ENCODE results near the gene KAT14. TPM values are rescaled to one million over a fixed set of nuclear protein-coding genes. Genes with fewer than 3 reads are reported as not detected.
"Not testable (repeated sequence)": the region's sequence is repeated elsewhere in the genome, so short reads cannot be mapped to it uniquely, and the experiment has no call there.

Gene KAT14
- total and polyA plus RNA-seq, 7 donors: 7.6 to 21.7 (median 12.6) TPM

DNA sequence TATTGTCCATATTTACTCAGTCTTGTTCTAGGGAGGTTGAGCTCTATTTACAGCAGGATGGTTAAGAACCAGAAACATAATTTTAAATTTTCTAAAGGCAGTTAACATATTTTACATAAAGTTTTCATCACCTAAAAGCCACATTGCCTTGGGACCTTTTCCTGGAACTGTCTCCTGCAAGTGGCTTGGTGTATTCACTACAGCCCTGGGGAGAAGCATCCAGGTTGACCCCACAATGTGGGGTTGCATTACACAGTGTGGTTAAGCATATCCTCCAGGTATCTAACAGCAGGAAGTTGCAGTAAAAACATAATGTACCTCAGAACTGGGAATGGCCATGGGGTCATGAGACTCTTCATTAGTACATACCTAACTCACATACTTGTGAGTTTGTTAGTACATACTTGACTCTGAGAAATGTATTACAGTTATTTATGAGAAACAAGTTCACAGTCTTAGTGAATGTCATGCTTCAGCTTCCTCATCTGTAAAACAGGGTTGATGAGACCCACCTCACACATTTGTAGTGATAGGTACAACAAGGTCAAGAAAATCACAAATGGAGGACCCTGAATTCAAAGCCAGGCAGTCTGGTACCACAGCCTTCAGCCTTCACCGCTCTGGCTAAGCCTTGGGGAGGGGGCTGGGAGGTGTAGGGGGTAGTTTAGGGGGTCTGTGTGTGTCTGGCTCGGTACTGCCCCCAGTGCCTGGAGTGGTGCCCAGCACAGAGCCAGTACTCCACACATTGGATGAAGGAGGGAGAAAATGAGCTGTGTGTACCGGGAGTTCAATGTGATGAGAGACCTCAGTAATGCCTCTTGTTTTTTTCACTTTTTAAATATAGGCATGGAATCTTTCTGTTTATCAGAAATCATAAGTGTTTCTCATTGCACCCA is 52.9 kb downstream of the KAT14 start:
- DNase-seq: no peak
- no peak overlapping the region for H3K27ac ChIP-seq
- peaks cover 4 to 41% (median 19%) of the 10 kb centered on the region in 4 donors for H3K36me3 ChIP-seq
- intact Hi-C loops (cut with DNase I): no loop called here
- H3K4me1 ChIP-seq: no peaks in the 10 kb centered on the region
- no peaks in the 10 kb centered on the region for H3K9me3 ChIP-seq
- H3K27me3 ChIP-seq: no peaks in the 10 kb centered on the region
- TF ChIP-seq EP300 (IDR thresholded peaks at IDR 0.05): no peak
- no peak for TF ChIP-seq POLR2A (IDR thresholded peaks at IDR 0.05)
- no peak for TF ChIP-seq POLR2AphosphoS5 (IDR thresholded peaks at IDR 0.05)
- TF ChIP-seq, protein P1, sequence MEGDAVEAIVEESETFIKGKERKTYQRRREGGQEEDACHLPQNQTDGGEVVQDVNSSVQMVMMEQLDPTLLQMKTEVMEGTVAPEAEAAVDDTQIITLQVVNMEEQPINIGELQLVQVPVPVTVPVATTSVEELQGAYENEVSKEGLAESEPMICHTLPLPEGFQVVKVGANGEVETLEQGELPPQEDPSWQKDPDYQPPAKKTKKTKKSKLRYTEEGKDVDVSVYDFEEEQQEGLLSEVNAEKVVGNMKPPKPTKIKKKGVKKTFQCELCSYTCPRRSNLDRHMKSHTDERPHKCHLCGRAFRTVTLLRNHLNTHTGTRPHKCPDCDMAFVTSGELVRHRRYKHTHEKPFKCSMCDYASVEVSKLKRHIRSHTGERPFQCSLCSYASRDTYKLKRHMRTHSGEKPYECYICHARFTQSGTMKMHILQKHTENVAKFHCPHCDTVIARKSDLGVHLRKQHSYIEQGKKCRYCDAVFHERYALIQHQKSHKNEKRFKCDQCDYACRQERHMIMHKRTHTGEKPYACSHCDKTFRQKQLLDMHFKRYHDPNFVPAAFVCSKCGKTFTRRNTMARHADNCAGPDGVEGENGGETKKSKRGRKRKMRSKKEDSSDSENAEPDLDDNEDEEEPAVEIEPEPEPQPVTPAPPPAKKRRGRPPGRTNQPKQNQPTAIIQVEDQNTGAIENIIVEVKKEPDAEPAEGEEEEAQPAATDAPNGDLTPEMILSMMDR (IDR thresholded peaks at IDR 0.05): no peak
- no peak overlapping the region for H3K4me3 ChIP-seq
- WGBS, 2 donors: 87 to 93% methylated on average over 3 of the region's 3 CpGs

GRCh38 chr20:18191306-18191705 is 53.6 kb downstream of the KAT14 start:
- Histone ChIP-seq H3K27ac (no peak overlapping the region), H3K36me3 (peaks cover 0 to 34% (median 15%) of the 10 kb centered on the region in 4 donors), H3K4me1 (no peaks in the 10 kb centered on the region), H3K9me3 (no peaks in the 10 kb centered on the region), H3K4me3 (no peak overlapping the region), H3K27me3 (no peaks in the 10 kb centered on the region)
- DNase-seq: no peak
- intact Hi-C loops (cut with DNase I): no loop called here
- 46 to 66% methylated on average over 1 of the region's 1 CpG for WGBS, 2 donors
- TF ChIP-seq, protein P1 (IDR thresholded peaks at IDR 0.05): no peak

GRCh38 chr20:18194461-18194860 is 56.8 kb downstream of the KAT14 start:
- intact Hi-C loops (cut with DNase I); H3K27me3 ChIP-seq; DNase-seq; H3K27ac ChIP-seq; H3K36me3 ChIP-seq; H3K4me1 ChIP-seq; H3K9me3 ChIP-seq; H3K4me3 ChIP-seq: not testable (repeated sequence)
- WGBS, 2 donors: 94 to 97% methylated on average over 32 to 35 of the region's 35 CpGs

DNA sequence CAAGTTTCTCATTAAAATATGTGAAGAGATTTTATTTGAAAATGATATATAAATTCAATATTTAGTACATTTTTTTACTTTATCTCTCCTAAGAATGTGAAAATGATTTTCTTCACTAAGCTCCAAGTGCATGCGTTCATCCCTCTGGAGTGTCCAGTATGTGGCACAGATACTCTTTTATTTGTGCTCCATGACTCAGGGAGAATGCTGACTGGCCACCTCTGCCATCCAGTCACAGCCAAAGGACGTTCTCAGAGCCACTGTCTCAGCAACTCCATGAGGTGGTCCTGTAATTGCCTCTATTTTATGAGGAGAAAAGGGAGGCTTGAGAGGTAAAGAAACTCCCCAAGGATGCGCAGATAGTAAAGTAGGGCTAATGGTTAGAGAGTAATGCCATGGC is 58.3 kb downstream of the KAT14 start:
- H3K27ac ChIP-seq: no peak overlapping the region
- intact Hi-C loops (cut with DNase I): no loop called here
- H3K36me3 ChIP-seq: no peaks in the 10 kb centered on the region
- H3K27me3 ChIP-seq: no peaks in the 10 kb centered on the region
- H3K4me3 ChIP-seq: no peak overlapping the region
- H3K9me3 ChIP-seq: no peaks in the 10 kb centered on the region
- TF ChIP-seq, protein P1 (IDR thresholded peaks at IDR 0.05): no peak
- TF ChIP-seq POLR2AphosphoS5 (IDR thresholded peaks at IDR 0.05) (no peak), POLR2A (IDR thresholded peaks at IDR 0.05) (no peak), EP300 (IDR thresholded peaks at IDR 0.05) (no peak)
- no peaks in the 10 kb centered on the region for H3K4me1 ChIP-seq
- DNase-seq: no peak
- 94 to 95% methylated on average over 3 of the region's 3 CpGs for WGBS, 2 donors

DNA sequence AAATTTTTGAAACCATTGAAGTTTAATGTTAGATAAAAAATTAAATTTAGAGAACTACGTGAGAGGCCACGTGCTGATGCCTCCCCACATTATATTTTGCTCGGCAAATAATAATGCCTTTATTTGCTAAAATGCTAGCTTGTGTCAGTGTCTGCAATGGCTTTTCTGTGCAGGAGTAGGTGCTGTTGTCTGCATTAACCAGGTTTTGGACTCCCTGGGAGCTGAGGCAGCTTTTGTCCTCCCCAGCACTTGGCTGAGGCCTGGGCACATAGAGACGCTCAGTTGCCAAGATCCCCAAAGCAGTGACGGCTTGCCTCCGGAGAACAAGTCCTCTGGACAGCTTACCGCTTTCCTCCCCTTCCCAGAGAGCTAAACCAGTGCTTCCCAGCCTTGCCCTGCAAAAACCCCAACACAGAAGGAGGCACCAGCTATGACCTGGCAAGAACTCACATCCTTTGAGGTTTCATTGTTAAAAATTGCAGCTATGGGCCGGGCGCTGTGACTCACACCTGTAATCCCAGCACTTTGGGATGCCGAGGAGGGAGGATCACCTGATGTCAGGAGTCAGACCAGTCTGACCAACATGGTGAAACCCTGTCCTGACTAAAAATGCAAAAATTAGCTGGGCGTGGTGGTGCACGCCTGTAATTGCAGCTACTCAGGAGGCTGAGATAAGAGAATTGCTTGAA is 59.9 kb downstream of the KAT14 start:
- Histone ChIP-seq H3K36me3 (no peaks in the 10 kb centered on the region), H3K27ac (no peak overlapping the region), H3K9me3 (peaks cover 0 to 3% (median 0%) of the 10 kb centered on the region in 4 donors), H3K4me1 (no peaks in the 10 kb centered on the region), H3K27me3 (no peaks in the 10 kb centered on the region), H3K4me3 (no peak overlapping the region)
- WGBS, 2 donors: 87 to 93% methylated on average over 12 of the region's 12 CpGs
- TF ChIP-seq POLR2AphosphoS5 (IDR thresholded peaks at IDR 0.05) (no peak), POLR2A (IDR thresholded peaks at IDR 0.05) (no peak), EP300 (IDR thresholded peaks at IDR 0.05) (no peak)
- TF ChIP-seq, protein P1 (IDR thresholded peaks at IDR 0.05): no peak
- intact Hi-C loops (cut with DNase I): no loop called here
- DNase-seq: no peak

Data from sigmoid colon (tissue), 7 donors.